Epithelial cell of esophagus (primary cell): ENCODE results near the gene MASP1.

Experiments used
- DNase-seq: peaks from one replicate; pipeline ENCODE4 v3.0.0; 2010; ENCODE audit warnings: low read depth
- H3K4me3 ChIP-seq: 2 replicates; pipeline ENCODE4 v1.5.1; 2011; ENCODE audit warnings: mild to moderate bottlenecking, low read length, control low read depth
- TF ChIP-seq, protein P1 (sequence below): IDR thresholded peaks from 2 replicates; pipeline ENCODE4 v1.5.1; 2011; ENCODE audit warnings: low read depth, mild to moderate bottlenecking, low read length, control low read depth, inconsistent platforms; ENCODE audit not compliant: insufficient read depth; ENCODE audit errors: missing control alignments

The MASP1 gene

DNA sequence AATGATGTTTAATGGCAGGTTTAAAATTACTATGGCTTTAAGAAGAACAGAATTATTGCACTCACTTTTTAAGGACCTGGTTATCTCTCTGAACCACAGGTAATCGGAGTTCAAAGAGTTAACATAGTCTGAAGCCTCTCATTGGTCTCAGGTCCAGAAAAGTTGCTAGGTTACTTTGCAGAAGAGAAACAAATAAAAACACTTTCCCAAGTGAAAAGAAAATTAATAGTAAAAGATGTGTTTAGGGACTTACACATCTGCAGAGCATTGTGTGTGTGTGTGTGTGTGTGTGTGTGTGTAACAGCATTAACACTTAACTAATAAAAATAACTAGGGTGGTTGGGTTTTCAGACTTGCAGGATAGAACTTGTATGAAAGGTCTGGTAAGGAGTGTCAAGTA lies 1.0 kb downstream of the MASP1 start:
- H3K4me3 ChIP-seq, result no peak overlapping the region
- DNase-seq, result no peak
- TF ChIP-seq, protein P1, sequence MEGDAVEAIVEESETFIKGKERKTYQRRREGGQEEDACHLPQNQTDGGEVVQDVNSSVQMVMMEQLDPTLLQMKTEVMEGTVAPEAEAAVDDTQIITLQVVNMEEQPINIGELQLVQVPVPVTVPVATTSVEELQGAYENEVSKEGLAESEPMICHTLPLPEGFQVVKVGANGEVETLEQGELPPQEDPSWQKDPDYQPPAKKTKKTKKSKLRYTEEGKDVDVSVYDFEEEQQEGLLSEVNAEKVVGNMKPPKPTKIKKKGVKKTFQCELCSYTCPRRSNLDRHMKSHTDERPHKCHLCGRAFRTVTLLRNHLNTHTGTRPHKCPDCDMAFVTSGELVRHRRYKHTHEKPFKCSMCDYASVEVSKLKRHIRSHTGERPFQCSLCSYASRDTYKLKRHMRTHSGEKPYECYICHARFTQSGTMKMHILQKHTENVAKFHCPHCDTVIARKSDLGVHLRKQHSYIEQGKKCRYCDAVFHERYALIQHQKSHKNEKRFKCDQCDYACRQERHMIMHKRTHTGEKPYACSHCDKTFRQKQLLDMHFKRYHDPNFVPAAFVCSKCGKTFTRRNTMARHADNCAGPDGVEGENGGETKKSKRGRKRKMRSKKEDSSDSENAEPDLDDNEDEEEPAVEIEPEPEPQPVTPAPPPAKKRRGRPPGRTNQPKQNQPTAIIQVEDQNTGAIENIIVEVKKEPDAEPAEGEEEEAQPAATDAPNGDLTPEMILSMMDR, result no peak

DNA sequence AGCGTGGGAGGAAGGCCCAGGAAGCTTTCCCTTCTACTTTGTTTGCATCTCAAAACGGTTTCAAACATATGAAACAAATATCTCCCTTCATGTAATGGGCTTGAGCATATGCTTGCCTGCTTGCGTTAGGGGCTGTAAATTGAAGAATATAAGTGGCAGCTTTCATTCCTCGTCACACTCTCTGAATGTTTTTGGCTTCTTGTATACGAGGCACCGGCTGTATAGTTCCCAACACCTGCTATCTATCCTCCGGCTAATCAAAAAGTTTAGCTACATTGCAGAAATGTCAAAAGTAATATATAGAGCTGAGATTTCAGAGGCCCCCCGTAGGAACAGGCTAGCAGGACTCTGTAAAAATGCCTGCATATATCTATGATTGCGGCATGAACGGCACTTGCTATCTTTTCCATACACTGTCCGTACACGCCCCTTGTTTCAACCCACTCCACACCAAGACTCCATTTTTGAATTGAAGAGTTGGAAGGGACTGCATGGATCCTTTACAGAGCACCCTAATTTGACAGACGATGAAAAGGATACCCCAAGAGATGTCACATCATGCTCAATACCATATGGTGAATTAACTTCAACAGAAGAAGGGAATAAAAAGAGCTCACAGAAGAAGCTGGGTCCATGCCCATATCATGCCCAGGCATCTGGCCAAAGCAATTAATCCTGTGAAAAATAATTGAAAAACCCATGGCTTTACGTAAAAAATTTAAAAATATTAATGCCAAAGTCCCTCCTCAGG lies 2.5 kb downstream of the MASP1 start:
- TF ChIP-seq, protein P1, result no peak
- H3K4me3 ChIP-seq, result no peak overlapping the region
- DNase-seq, result no peak

- DNase-seq, result no peak
- TF ChIP-seq, protein P1, result no peak
- H3K4me3 ChIP-seq, result no peak overlapping the region
These were observed 3.2 kb downstream of the MASP1 start for GRCh38 chr3:187288131-187288854.

- H3K4me3 ChIP-seq, result no peak overlapping the region
- DNase-seq, result no peak
- TF ChIP-seq, protein P1, result no peak
These were observed 4.3 kb downstream of the MASP1 start for GRCh38 chr3:187287256-187287655.

- no peak overlapping the region for H3K4me3 ChIP-seq
- TF ChIP-seq, protein P1, result no peak
- no peak for DNase-seq
These were observed 5.0 kb downstream of the MASP1 start for GRCh38 chr3:187286467-187287059.

DNA sequence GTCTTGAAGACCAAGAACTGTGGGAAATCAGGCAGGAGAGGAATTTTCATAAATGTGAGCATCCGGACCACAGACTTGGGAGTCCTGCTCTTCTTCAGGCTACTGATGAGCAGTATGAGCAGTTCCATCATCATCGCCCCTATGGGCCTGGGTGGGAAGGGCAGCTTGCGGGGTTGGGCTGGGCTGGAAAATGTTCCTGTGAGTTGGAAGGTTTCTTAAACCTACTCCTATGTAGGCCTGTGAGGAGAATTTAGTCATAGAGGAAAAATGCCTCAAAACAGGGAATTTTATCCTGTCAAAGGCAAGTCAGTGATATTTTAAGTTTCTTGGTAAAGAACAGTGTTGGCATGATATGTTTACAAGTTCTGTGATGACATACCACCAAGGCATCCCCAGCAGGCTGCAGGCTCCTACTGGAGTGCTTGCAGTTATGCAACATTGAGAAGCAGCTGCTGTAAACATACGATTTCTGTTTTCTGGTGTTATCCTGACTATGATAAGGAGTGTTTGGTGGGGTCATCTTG lies 10.3 kb downstream of the MASP1 start:
- DNase-seq, result peak; percentile 18
- TF ChIP-seq, protein P1, result no peak
- no peak overlapping the region for H3K4me3 ChIP-seq
